Measurements from ENCODE around the gene SHROOM3. TPM values are rescaled to one million over a fixed set of nuclear protein-coding genes. Genes with fewer than 3 reads are reported as not detected.

Gene SHROOM3
- total RNA-seq, 1 experiment from 2014 or later: 27.6 TPM

DNA sequence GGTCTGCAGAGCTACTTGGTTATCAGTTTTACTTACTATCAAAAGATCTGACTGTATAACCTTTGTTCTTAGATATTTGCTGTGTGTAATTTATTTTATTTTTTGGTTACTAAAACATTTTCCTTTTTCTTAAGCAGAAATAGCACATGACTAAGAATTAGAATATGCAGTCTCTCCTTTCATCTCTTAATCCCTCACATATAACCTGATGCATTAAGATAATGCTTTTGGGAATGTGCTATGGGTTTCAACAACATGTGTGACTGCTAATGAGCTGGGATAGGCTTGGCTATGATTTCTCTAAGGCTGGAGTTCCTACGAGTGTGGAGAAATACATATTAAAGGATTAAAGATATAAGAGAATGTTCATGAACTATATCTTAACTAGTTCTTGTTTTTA lies 41.5 kb downstream of the SHROOM3 start:
- Histone ChIP-seq H3K79me2 (ENCODE audit: insufficient read depth, low read length) (no peaks in the 10 kb centered on the region), H4K91ac (ENCODE audit: insufficient read length, low read depth, low read length) (no peak overlapping the region), H3K27me3 (ENCODE audit: insufficient read depth, low read length) (no peaks in the 10 kb centered on the region), H2AK5ac (ENCODE audit: insufficient read length, low read length) (no peak overlapping the region), H4K20me1 (ENCODE audit: control insufficient read depth, insufficient read depth, insufficient read length) (no peaks in the 10 kb centered on the region), H2AFZ (ENCODE audit: low read length) (no peak overlapping the region), H3K79me1 (ENCODE audit: insufficient read depth, low read depth, low read length, poor library complexity, severe bottlenecking) (no peaks in the 10 kb centered on the region), H3K9ac (ENCODE audit: extremely low read depth, insufficient read length, low read length) (no peak overlapping the region), H3K27ac (ENCODE audit: insufficient read length, low read depth, low read length) (no peak overlapping the region), H2BK15ac (ENCODE audit: low read depth, low read length) (no peak overlapping the region), H2BK120ac (ENCODE audit: low read depth, low read length, poor library complexity, severe bottlenecking) (no peak overlapping the region), H3K14ac (ENCODE audit: insufficient read depth, low read length) (no peak overlapping the region), H3K4ac (ENCODE audit: low read depth, low read length) (no peak overlapping the region), H3K56ac (ENCODE audit: insufficient read length, low read depth, low read length) (no peak overlapping the region), H3K18ac (ENCODE audit: insufficient read length, low read depth, low read length) (no peak overlapping the region), H2BK5ac (ENCODE audit: insufficient read length, low read length) (no peak overlapping the region), H3K4me2 (ENCODE audit: insufficient read depth, insufficient read length, low read length) (no peak overlapping the region), H4K5ac (ENCODE audit: insufficient read length, low read depth, low read length) (no peak overlapping the region), H3T11ph (ENCODE audit: low read length) (no peak overlapping the region), H3K23ac (ENCODE audit: insufficient read length, low read depth, low read length) (no peak overlapping the region), H2BK20ac (ENCODE audit: low read depth, low read length, poor library complexity, severe bottlenecking) (no peak overlapping the region), H3K23me2 (ENCODE audit: insufficient read length, low read depth, low read length, poor library complexity, severe bottlenecking) (no peaks in the 10 kb centered on the region), H3K4me1 (ENCODE audit: insufficient read depth, low read length) (no peaks in the 10 kb centered on the region), H3K9me3 (ENCODE audit: control insufficient read depth, low read depth, low read length) (no peaks in the 10 kb centered on the region), H4K8ac (replicated peaks; ENCODE audit: insufficient read length, low read depth, low read length) (no peak overlapping the region), H2BK12ac (ENCODE audit: insufficient read length, low read depth, low read length) (no peak overlapping the region)
- Mint-ChIP-seq H3K27ac (no peak overlapping the region), H3K4me1 (peaks cover 4 to 7% of the 10 kb centered on the region in 2 experiments; a peak in 2 of 4 replicates), H3K36me3 (ENCODE audit: insufficient read depth in 1 of 3, low read depth in 3 of 3) (peaks cover 8 to 34% (median 19%) of the 10 kb centered on the region in 3 experiments), H3K4me3 (no peak overlapping the region), H3K9me3 (peaks cover 30% of the 10 kb centered on the region in 2 experiments), H3K27me3 (ENCODE audit: low read depth) (peaks cover 2% of the 10 kb centered on the region)
- WGBS (ENCODE audit: extremely low coverage, insufficient read length, low lambda C conversion rate): no CpG with 5 or more reads among the region's 1 CpG
- TF ChIP-seq, protein P1, sequence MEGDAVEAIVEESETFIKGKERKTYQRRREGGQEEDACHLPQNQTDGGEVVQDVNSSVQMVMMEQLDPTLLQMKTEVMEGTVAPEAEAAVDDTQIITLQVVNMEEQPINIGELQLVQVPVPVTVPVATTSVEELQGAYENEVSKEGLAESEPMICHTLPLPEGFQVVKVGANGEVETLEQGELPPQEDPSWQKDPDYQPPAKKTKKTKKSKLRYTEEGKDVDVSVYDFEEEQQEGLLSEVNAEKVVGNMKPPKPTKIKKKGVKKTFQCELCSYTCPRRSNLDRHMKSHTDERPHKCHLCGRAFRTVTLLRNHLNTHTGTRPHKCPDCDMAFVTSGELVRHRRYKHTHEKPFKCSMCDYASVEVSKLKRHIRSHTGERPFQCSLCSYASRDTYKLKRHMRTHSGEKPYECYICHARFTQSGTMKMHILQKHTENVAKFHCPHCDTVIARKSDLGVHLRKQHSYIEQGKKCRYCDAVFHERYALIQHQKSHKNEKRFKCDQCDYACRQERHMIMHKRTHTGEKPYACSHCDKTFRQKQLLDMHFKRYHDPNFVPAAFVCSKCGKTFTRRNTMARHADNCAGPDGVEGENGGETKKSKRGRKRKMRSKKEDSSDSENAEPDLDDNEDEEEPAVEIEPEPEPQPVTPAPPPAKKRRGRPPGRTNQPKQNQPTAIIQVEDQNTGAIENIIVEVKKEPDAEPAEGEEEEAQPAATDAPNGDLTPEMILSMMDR (conservative IDR thresholded peaks at IDR 0.05): no peak
- no peak for DNase-seq
